ENCODE measurements around the gene SLC38A8. TPM values are rescaled to one million over a fixed set of nuclear protein-coding genes. Genes with fewer than 3 reads are reported as not detected.

SLC38A8 gene
- total and polyA plus RNA-seq, 9 donors = 0.62 to 0.98 (median 0.66) TPM; not detected in 6

- TF ChIP-seq POLR2A (IDR thresholded peaks at IDR 0.05) (no peak), CTCF (IDR thresholded peaks at IDR 0.05) (no peak), EP300 (IDR thresholded peaks at IDR 0.05) (no peak)
- Histone ChIP-seq H3K27me3 (no peaks in the 10 kb centered on the region), H3K36me3 (no peaks in the 10 kb centered on the region), H3K4me3 (no peak overlapping the region), H3K27ac (no peak overlapping the region), H3K9me3 (no peaks in the 10 kb centered on the region), H3K4me1 (ENCODE audit: insufficient read depth) (peaks cover 2% of the 10 kb centered on the region)
- DNase-seq = no peak
- intact Hi-C loops (cut with DNase I) = no loop called here
- 85 to 88% (median 88%) methylated on average over 13 of the region's 13 CpGs for WGBS, 3 donors
These were observed 47.9 kb downstream of the SLC38A8 start for GRCh38 chr16:83994703-83995102.

GRCh38 chr16:83994087-83994486 is 48.5 kb downstream of the SLC38A8 start:
- no peak overlapping the region for H3K4me3 ChIP-seq
- DNase-seq = no peak
- 87 to 92% (median 89%) methylated on average over 8 of the region's 8 CpGs for WGBS, 3 donors
- no peaks in the 10 kb centered on the region for H3K36me3 ChIP-seq
- TF ChIP-seq CTCF (IDR thresholded peaks at IDR 0.05) (no peak), EP300 (IDR thresholded peaks at IDR 0.05) (no peak), POLR2A (IDR thresholded peaks at IDR 0.05) (no peak)
- intact Hi-C loops (cut with DNase I) = no loop called here
- no peaks in the 10 kb centered on the region for H3K9me3 ChIP-seq
- H3K4me1 ChIP-seq (ENCODE audit: insufficient read depth) = peaks cover 2% of the 10 kb centered on the region
- no peak overlapping the region for H3K27ac ChIP-seq
- H3K27me3 ChIP-seq = no peaks in the 10 kb centered on the region

GRCh38 chr16:83992624-83993023 is 50.0 kb downstream of the SLC38A8 start:
- no peak overlapping the region for H3K4me3 ChIP-seq
- no peak for DNase-seq
- H3K4me1 ChIP-seq (ENCODE audit: insufficient read depth) = peaks cover 2% of the 10 kb centered on the region
- H3K36me3 ChIP-seq = no peaks in the 10 kb centered on the region
- H3K27ac ChIP-seq = no peak overlapping the region
- no peaks in the 10 kb centered on the region for H3K9me3 ChIP-seq
- H3K27me3 ChIP-seq = no peaks in the 10 kb centered on the region
- TF ChIP-seq EP300 (IDR thresholded peaks at IDR 0.05) (no peak), POLR2A (IDR thresholded peaks at IDR 0.05) (no peak), CTCF (IDR thresholded peaks at IDR 0.05) (no peak)
- WGBS, 3 donors = 47 to 56% (median 56%) methylated on average over 6 of the region's 6 CpGs
- intact Hi-C loops (cut with DNase I) = no loop called here

GRCh38 chr16:83990492-83990891 is 52.1 kb downstream of the SLC38A8 start:
- Histone ChIP-seq H3K27ac (no peak overlapping the region), H3K4me3 (no peak overlapping the region), H3K36me3 (no peaks in the 10 kb centered on the region), H3K4me1 (ENCODE audit: insufficient read depth) (no peaks in the 10 kb centered on the region), H3K27me3 (no peaks in the 10 kb centered on the region), H3K9me3 (no peaks in the 10 kb centered on the region)
- TF ChIP-seq EP300 (IDR thresholded peaks at IDR 0.05) (no peak), CTCF (IDR thresholded peaks at IDR 0.05) (no peak), POLR2A (IDR thresholded peaks at IDR 0.05) (no peak)
- intact Hi-C loops (cut with DNase I) = no loop called here
- 81 to 89% (median 84%) methylated on average over 11 of the region's 11 CpGs for WGBS, 3 donors
- no peak for DNase-seq
